Mesendoderm (in vitro differentiated cells): ENCODE measurements around the gene PCDHB1.
"Not testable (repeated sequence)": the region's sequence is repeated elsewhere in the genome, so short reads cannot be mapped to it uniquely, and the experiment has no call there.

ENCODE experiments used
- DNase-seq: peaks from one replicate; pipeline ENCODE4 v3.0.0; 2013
- H2AK5ac ChIP-seq: 2 replicates; pipeline ENCODE4 v1.6.1; 2013; ENCODE audit warnings: low read length, inconsistent platforms
- H2BK120ac ChIP-seq: 2 replicates; pipeline ENCODE4 v1.6.1; 2013; ENCODE audit warnings: low read depth, mild to moderate bottlenecking, low read length, moderate library complexity, mixed read lengths
- H2BK15ac ChIP-seq: replicated peaks from 2 replicates; pipeline ENCODE4 v1.6.1; 2013; ENCODE audit warnings: low read depth, mild to moderate bottlenecking, moderate library complexity
- H2BK5ac ChIP-seq: 2 replicates; pipeline ENCODE4 v1.6.1; 2013; ENCODE audit warnings: low read length, inconsistent platforms
- H3K18ac ChIP-seq: 2 replicates; pipeline ENCODE4 v1.6.1; 2013; ENCODE audit warnings: mild to moderate bottlenecking, low read length, mixed read lengths
- H3K23ac ChIP-seq: one replicate; pipeline ENCODE4 v1.6.1; 2013; ENCODE audit warnings: low read length
- H3K27ac ChIP-seq: 2 replicates; pipeline ENCODE4 v1.5.1; 2013; ENCODE audit warnings: low read depth, mild to moderate bottlenecking, inconsistent platforms, low read length, moderate library complexity
- H3K27me3 ChIP-seq: 2 replicates; pipeline ENCODE4 v1.6.1; 2013; ENCODE audit warnings: low read length, control low read depth, mild to moderate bottlenecking, inconsistent platforms; ENCODE audit not compliant: insufficient read depth, poor library complexity
- H3K36me3 ChIP-seq: 2 replicates; pipeline ENCODE4 v1.6.1; 2013; ENCODE audit warnings: low read length, inconsistent platforms; ENCODE audit not compliant: control insufficient read depth, insufficient read depth
- H3K4ac ChIP-seq: one replicate; pipeline ENCODE4 v1.6.1; 2013; ENCODE audit warnings: low read depth, mild to moderate bottlenecking, low read length, moderate library complexity
- H3K4me1 ChIP-seq: 2 replicates; pipeline ENCODE4 v1.6.1; 2013; ENCODE audit warnings: low read depth, low read length, inconsistent platforms; ENCODE audit not compliant: control insufficient read depth
- H3K4me2 ChIP-seq: 2 replicates; pipeline ENCODE4 v1.6.1; 2013; ENCODE audit warnings: low read length
- H3K4me3 ChIP-seq: 2 replicates; pipeline ENCODE4 v1.5.1; 2013; ENCODE audit warnings: mild to moderate bottlenecking, low read length
- H3K56ac ChIP-seq: one replicate; pipeline ENCODE4 v1.6.1; 2013; ENCODE audit warnings: low read length
- H3K79me1 ChIP-seq: 2 replicates; pipeline ENCODE4 v1.6.1; 2013; ENCODE audit warnings: low read length, inconsistent platforms
- H3K79me2 ChIP-seq: 2 replicates; pipeline ENCODE4 v1.6.1; 2013; ENCODE audit warnings: mild to moderate bottlenecking, low read length; ENCODE audit not compliant: control insufficient read depth, insufficient read depth
- H3K9ac ChIP-seq: 2 replicates; pipeline ENCODE4 v1.6.1; 2013; ENCODE audit warnings: low read length, inconsistent platforms
- H4K5ac ChIP-seq: one replicate; pipeline ENCODE4 v1.6.1; 2013; ENCODE audit warnings: low read length
- H4K8ac ChIP-seq: one replicate; pipeline ENCODE4 v1.6.1; 2013; ENCODE audit warnings: low read depth, mild to moderate bottlenecking, control low read depth, low read length, moderate library complexity
- whole genome bisulfite sequencing: extraction: QIAGEN DNeasy Blood & Tissue Kit; methylation state at CpG from one replicate; pipeline ENCODE4 v1.1.7; 2013; ENCODE audit warnings: low lambda C conversion rate, missing lambda C conversion rate; ENCODE audit not compliant: insufficient coverage; ENCODE audit errors: extremely low coverage; 5-methylcytosine and 5-hydroxymethylcytosine counted together

Gene PCDHB1

GRCh38 chr5:141094481-141095262 lies 43.5 kb downstream of the PCDHB1 start, which contains the start of gene PCDHB2:
TSS of gene PCDHB2 (plus strand) at chr5:141094615. CDS start at chr5:141094791, 176 bp downstream.
- H2BK15ac ChIP-seq = no peak within 1 kb of the TSS
- H2BK120ac ChIP-seq = no peak within 1 kb of the TSS
- no peak within 1 kb of the TSS for H4K8ac ChIP-seq
- no peak within 1 kb of the TSS for H2BK5ac ChIP-seq
- no CpG with 5 or more reads among the region's 29 CpGs for WGBS
- peak within 1 kb of the TSS; percentile 57 for H3K4me2 ChIP-seq
- H4K5ac ChIP-seq = no peak within 1 kb of the TSS
- peak within 1 kb of the TSS; percentile 89 for H3K4me3 ChIP-seq
- no peaks in the 10 kb centered on the region for H3K36me3 ChIP-seq
- H3K4me1 ChIP-seq = peaks cover 1% of the 10 kb centered on the region
- no peak within 1 kb of the TSS for H2AK5ac ChIP-seq
- H3K79me2 ChIP-seq = peaks cover 3% of the 10 kb centered on the region
- DNase-seq = peak; percentile 97
- peak within 1 kb of the TSS; percentile 77 for H3K18ac ChIP-seq
- H3K27me3 ChIP-seq = no peaks in the 10 kb centered on the region
- no peak within 1 kb of the TSS for H3K23ac ChIP-seq
- H3K9ac ChIP-seq = peak within 1 kb of the TSS; percentile 94
- H3K56ac ChIP-seq = peak within 1 kb of the TSS; percentile 98
- H3K79me1 ChIP-seq = no peaks in the 10 kb centered on the region
- no peak within 1 kb of the TSS for H3K4ac ChIP-seq
- H3K27ac ChIP-seq = no peak within 1 kb of the TSS

- WGBS = no CpG with 5 or more reads among the region's 12 CpGs
Measured at GRCh38 chr5:141095263-141095641, 44.1 kb downstream of the PCDHB1 start.

GRCh38 chr5:141096181-141096580 lies 45.0 kb downstream of the PCDHB1 start:
- H2AK5ac ChIP-seq, H3K27ac ChIP-seq, H3K36me3 ChIP-seq, DNase-seq, H2BK15ac ChIP-seq, H2BK120ac ChIP-seq, H3K79me1 ChIP-seq, H3K4ac ChIP-seq, H3K18ac ChIP-seq, H3K79me2 ChIP-seq, H3K4me3 ChIP-seq, H3K23ac ChIP-seq, H3K56ac ChIP-seq, H3K4me1 ChIP-seq, H3K9ac ChIP-seq, H2BK5ac ChIP-seq, H3K4me2 ChIP-seq, H4K5ac ChIP-seq, H4K8ac ChIP-seq, H3K27me3 ChIP-seq: not testable (repeated sequence)
- no CpG with 5 or more reads among the region's 46 CpGs for WGBS

More at GRCh38 chr5:141095263-141095641, 44.1 kb downstream of the PCDHB1 start:
- Histone ChIP-seq H3K79me2 (peaks cover 3% of the 10 kb centered on the region), H3K4me3 (peak overlapping the region; percentile 89), H3K79me1 (no peaks in the 10 kb centered on the region), H3K27ac (no peak overlapping the region), H2BK5ac (no peak overlapping the region), H3K18ac (no peak overlapping the region), H2AK5ac (no peak overlapping the region), H4K5ac (no peak overlapping the region), H3K36me3 (no peaks in the 10 kb centered on the region), H3K4me2 (peak overlapping the region; percentile 57), H3K9ac (peak overlapping the region; percentile 94), H4K8ac (no peak overlapping the region), H3K27me3 (no peaks in the 10 kb centered on the region), H3K56ac (peak overlapping the region; percentile 98), H3K4ac (no peak overlapping the region), H2BK15ac (no peak overlapping the region), H3K4me1 (peaks cover 1% of the 10 kb centered on the region), H2BK120ac (no peak overlapping the region), H3K23ac (no peak overlapping the region)
- peak; percentile 17 for DNase-seq

- H3K4me3 ChIP-seq, H3K18ac ChIP-seq, H4K5ac ChIP-seq, H2BK5ac ChIP-seq, DNase-seq, H3K9ac ChIP-seq, H2BK15ac ChIP-seq, H3K4me1 ChIP-seq, H2BK120ac ChIP-seq, H3K79me1 ChIP-seq, H3K56ac ChIP-seq, H3K27me3 ChIP-seq, H3K4ac ChIP-seq, H3K23ac ChIP-seq, H3K4me2 ChIP-seq, H3K79me2 ChIP-seq, H2AK5ac ChIP-seq, H3K27ac ChIP-seq, H3K36me3 ChIP-seq, H4K8ac ChIP-seq: not testable (repeated sequence)
- WGBS = no CpG with 5 or more reads among the region's 38 CpGs
Measured at GRCh38 chr5:141096586-141096985, 45.4 kb downstream of the PCDHB1 start.

- Histone ChIP-seq H3K27ac (no peak within 1 kb of the TSS), H4K8ac (no peak within 1 kb of the TSS), H3K23ac (no peak within 1 kb of the TSS), H3K27me3 (no peaks in the 10 kb centered on the region), H3K4ac (no peak within 1 kb of the TSS), H3K56ac (no peak within 1 kb of the TSS), H3K36me3 (no peaks in the 10 kb centered on the region), H2AK5ac (no peak within 1 kb of the TSS), H2BK5ac (no peak within 1 kb of the TSS), H3K4me1 (peaks cover 1% of the 10 kb centered on the region), H3K4me2 (no peak within 1 kb of the TSS), H3K79me2 (peaks cover 3% of the 10 kb centered on the region), H3K9ac (no peak within 1 kb of the TSS), H4K5ac (no peak within 1 kb of the TSS), H3K79me1 (no peaks in the 10 kb centered on the region), H3K18ac (no peak within 1 kb of the TSS), H3K4me3 (no peak within 1 kb of the TSS), H2BK15ac (no peak within 1 kb of the TSS), H2BK120ac (no peak within 1 kb of the TSS)
- DNase-seq = peak; percentile 85
- no CpG with 5 or more reads among the region's 19 CpGs for WGBS
Measured at GRCh38 chr5:141100243-141100805, 49.1 kb downstream of the PCDHB1 start, which contains the start of gene PCDHB3. TSS of gene PCDHB3 (plus strand) at chr5:141100473. CDS start at chr5:141100650, 177 bp downstream.
